HL-60 (cell line): Measurements from ENCODE around the gene AMOT.

Source experiments
- DNase-seq, 2 experiments: peaks; one replicate each; pipeline ENCODE4 v3.0.0-alpha.2; 2010 to 2020; ENCODE audit warnings: low read depth in 1 of 2, low spot score in 1 of 2
- H3K27ac ChIP-seq: fragments of 250-450 bp; sonication (Bioruptor Pico); replicated peaks from 2 replicates; pipeline ENCODE4 v1.5.1; 2020; ENCODE audit warnings: mild to moderate bottlenecking, moderate library complexity
- H3K27me3 ChIP-seq: fragments of 250-450 bp; sonication (Bioruptor Pico); 2 replicates; pipeline ENCODE4 v1.5.1; 2021; ENCODE audit warnings: mild to moderate bottlenecking, moderate library complexity; ENCODE audit not compliant: insufficient read depth, poor library complexity, severe bottlenecking
- H3K4me3 ChIP-seq: replicated peaks from 2 replicates; pipeline ENCODE4 v1.5.1; 2011; ENCODE audit warnings: mild to moderate bottlenecking, control low read depth, low read length; ENCODE audit not compliant: insufficient read depth
- CTCF ChIP-seq: IDR thresholded peaks from one replicate; pipeline ENCODE4 v1.5.1; 2011; ENCODE audit warnings: low read length, control low read depth, inconsistent platforms; ENCODE audit not compliant: insufficient read depth
- GABPA ChIP-seq: IDR thresholded peaks from 2 replicates; pipeline ENCODE4 v1.6.1; 2012; ENCODE audit warnings: low read depth
- POLR2AphosphoS5 ChIP-seq: IDR thresholded peaks from 2 replicates; pipeline ENCODE4 v1.6.1; 2012; ENCODE audit warnings: low read depth
- REST ChIP-seq: IDR thresholded peaks from 2 replicates; pipeline ENCODE4 v1.6.1; 2012; ENCODE audit warnings: low read depth; ENCODE audit not compliant: insufficient replicate concordance
- SPI1 ChIP-seq: IDR thresholded peaks from 2 replicates; pipeline ENCODE4 v1.6.1; 2012; ENCODE audit warnings: low read depth, mild to moderate bottlenecking, borderline replicate concordance

Gene AMOT

GRCh38 chrX:112837531-112837930 is 3.1 kb downstream of the AMOT start:
- Histone ChIP-seq H3K27me3 (no peaks in the 10 kb centered on the region), H3K4me3 (no peak overlapping the region), H3K27ac (no peak overlapping the region)
- TF ChIP-seq CTCF (no peak), GABPA (no peak), SPI1 (no peak), POLR2AphosphoS5 (no peak), REST (no peak)
- DNase-seq: no peak

GRCh38 chrX:112835019-112835418 is 5.6 kb downstream of the AMOT start:
- Histone ChIP-seq H3K27me3 (no peaks in the 10 kb centered on the region), H3K27ac (no peak overlapping the region), H3K4me3 (no peak overlapping the region)
- DNase-seq: no peak
- TF ChIP-seq CTCF: no peak

- no peak for DNase-seq
- no peak overlapping the region for H3K27ac ChIP-seq
- TF ChIP-seq REST (no peak), GABPA (no peak), CTCF (no peak), SPI1 (no peak), POLR2AphosphoS5 (no peak)
- no peak overlapping the region for H3K4me3 ChIP-seq
- no peaks in the 10 kb centered on the region for H3K27me3 ChIP-seq
Observed at GRCh38 chrX:112834031-112834845, 6.4 kb downstream of the AMOT start.

GRCh38 chrX:112832481-112833095 is 8.0 kb downstream of the AMOT start:
- Histone ChIP-seq H3K27me3 (no peaks in the 10 kb centered on the region), H3K4me3 (no peak overlapping the region), H3K27ac (no peak overlapping the region)
- DNase-seq: no peak
- TF ChIP-seq POLR2AphosphoS5 (no peak), SPI1 (no peak), REST (no peak), CTCF (no peak)
